Measurements from ENCODE around the gene PDE11A.
"Not testable (repeated sequence)": the region's sequence is repeated elsewhere in the genome, so short reads cannot be mapped to it uniquely, and the experiment has no call there.

PDE11A gene

DNA sequence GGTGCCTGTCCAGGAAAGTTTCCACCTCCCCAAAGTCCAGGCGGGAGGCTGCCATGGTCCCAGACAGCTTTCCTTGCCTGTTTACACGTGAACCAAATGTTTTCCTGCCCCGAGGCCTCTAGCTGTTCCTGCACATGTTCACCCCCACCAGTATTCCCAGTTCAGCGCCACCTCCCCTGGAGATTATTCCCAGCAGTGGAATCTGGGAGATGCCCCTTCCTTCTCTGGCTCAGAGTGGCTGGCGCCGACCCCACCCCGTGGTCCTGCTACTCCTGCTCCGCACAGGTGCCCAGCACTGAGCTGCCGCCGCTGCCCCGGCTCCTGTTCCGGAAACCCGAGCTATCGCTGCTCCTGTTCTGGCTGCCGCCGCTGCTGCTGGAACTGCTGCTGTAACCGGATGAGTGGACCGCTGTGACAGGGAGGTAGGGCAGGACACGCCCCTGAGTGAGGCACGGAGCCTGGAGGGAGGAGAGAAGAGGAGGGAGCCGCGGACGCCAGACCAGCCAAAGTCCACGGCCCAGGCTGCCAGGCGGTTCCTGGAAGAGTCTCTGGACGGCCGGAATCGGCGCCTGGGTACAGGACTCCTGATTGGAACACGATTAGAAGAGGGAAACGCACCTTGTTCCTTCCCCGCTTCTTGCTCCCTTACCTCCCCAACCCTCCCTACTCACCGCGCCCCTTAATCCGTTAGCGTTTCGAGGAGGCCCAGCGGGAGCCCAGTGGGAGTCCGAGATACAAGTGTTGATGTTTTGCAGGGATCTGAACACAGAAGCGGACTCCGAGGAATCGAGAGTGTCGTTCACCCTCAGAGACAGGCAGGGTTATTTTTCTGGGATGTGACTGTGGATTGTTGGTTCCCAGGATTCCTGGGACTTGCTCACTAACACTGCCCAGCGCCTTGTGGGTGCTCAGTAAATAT lies at the start of gene PDE11A:
Gene PDE11A (minus strand): TSS at position 395 of the 919 bp plus-strand sequence. CDS start 340 bp downstream, at position 55.
- peak; percentile 25 to 30 for DNase-seq (ENCODE audit: low read depth in 2 of 2)

DNA sequence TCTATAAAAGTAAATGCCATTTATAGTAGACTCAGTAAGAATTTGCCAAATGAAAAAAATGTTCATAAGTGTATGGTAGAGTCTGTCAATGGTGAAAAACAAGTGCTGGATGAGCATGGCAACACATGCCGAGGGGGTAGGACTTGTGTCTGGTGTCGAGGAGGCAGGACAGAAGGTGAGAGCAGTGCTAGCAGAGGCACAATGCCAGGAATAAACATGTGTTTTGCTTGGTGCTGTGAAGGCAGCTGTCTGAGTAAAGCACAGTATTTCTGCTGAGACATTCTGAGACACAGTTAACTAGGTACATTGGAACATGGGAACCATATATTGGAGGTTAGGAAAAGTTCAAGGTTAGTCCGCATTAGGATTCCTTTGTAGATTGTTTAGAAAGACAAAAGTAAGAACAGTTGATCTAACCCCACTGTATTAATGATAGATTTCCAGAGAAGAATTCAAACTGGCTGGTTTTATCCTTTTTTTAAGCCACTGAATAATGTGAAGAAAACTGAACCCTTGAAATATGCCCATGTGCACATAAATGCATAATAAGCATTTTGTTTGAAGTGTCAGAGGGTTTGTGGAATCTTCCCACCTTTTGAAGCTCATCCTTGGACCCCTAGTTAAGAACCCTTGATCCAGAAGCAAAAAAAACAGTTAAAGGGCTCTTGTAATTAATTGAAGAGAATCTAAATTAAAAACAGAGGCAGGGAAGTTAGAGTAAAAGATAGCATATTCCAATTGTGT lies 46.8 kb upstream of the PDE11A start:
- no peak for DNase-seq (ENCODE audit: low read depth in 2 of 2)

- no peak for DNase-seq (ENCODE audit: low read depth in 2 of 2)
Observed at GRCh38 chr2:178117725-178118124, 45.1 kb upstream of the PDE11A start.

DNA sequence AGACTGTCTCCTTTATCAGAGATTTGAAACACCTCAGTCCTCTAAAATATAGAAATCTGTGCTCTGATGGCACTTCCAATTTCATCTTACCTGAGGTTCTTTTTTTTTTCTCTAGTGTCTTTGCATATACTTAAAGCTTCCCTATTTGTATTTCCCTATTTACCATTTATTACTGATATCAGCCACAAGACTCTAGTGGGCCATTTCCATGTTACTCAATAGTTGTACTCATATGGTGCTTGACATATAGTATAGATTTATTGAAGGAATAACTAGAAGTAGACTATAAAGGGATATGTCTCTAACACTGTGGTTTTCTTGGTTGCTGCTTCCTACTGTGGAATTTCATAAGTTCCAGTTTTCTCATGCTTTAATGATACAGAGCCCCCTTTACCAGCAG lies 42.7 kb upstream of the PDE11A start:
- no peak for DNase-seq (ENCODE audit: low read depth in 2 of 2)

GRCh38 chr2:178114462-178114861 lies 41.9 kb upstream of the PDE11A start:
- DNase-seq (ENCODE audit: low read depth in 2 of 2), result no peak

GRCh38 chr2:178112202-178113152 lies 39.9 kb upstream of the PDE11A start, which contains the start of gene RBM45:
Gene RBM45 (plus strand): TSS chr2:178112437. CDS start chr2:178112547, 110 bp downstream.
- peak; percentile 84 for DNase-seq (ENCODE audit: low read depth in 2 of 2)

DNA sequence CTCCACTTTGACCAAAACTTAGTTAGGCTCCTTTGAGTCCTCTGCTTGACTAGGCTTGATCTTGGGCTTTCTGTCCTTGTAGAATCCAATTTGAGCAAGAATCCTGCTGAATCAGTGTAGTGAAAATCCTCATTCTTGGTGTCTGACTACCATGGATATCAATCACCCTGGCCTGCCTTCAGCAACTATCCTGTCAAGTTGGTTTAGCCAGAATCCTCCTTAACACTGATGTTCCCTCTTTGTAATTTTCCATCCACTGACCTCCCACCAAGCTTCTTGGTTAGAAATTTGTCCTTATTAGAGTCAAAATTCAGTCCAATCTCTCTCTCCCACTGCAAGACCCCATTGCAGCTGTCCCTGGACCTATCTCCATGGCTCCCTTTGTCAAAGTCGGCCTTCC lies 39.2 kb upstream of the PDE11A start:
- no peak for DNase-seq (ENCODE audit: low read depth in 2 of 2)

GRCh38 chr2:178110681-178111080 lies 38.1 kb upstream of the PDE11A start:
- no peak for DNase-seq (ENCODE audit: low read depth in 2 of 2)

GRCh38 chr2:178109813-178110212 lies 37.2 kb upstream of the PDE11A start:
- DNase-seq (ENCODE audit: low read depth in 2 of 2), result peak in 1 of 2 experiments; percentile 14

DNA sequence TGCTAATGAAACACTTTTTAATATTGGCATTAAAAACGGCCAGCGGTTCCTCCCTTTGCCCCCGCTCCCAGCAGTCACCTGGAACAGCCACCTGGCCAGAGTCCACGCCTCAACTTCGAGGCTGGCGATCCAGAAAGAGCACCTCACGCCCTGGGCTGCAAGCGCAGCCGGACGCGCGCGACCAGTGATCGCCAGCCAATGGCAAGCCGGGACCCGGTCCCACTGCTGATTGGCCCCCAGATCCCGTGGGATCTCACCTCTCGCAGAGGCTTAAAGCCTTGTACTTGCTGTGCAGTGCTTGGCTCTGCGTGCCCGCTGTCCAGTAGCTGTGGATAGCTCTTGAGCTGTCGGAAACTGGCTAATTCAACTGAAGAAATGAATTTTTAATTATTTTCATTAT lies 35.6 kb upstream of the PDE11A start:
- DNase-seq (ENCODE audit: low read depth in 2 of 2), result no peak

DNA sequence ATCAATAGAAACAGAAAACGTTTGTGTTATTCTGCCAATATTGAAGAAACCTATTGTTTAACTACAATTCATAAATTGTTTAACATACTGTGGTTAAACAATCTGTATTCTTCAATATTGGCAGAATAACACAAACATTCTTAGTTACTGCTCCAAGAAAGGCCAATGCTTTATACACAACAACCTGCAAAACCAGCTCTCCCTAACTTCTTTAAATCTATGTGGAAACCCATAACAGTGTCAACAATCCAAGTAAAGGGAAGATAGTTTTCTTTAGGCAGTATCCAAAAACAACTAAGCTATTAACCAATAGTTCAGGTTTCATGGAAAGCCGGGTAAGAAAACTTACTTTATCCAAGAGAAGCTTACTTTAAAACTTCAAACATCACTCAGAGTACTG lies 33.5 kb upstream of the PDE11A start:
- DNase-seq (ENCODE audit: low read depth in 2 of 2), result no peak

GRCh38 chr2:178105566-178105965 lies 33.0 kb upstream of the PDE11A start:
- no peak for DNase-seq (ENCODE audit: low read depth in 2 of 2)

DNA sequence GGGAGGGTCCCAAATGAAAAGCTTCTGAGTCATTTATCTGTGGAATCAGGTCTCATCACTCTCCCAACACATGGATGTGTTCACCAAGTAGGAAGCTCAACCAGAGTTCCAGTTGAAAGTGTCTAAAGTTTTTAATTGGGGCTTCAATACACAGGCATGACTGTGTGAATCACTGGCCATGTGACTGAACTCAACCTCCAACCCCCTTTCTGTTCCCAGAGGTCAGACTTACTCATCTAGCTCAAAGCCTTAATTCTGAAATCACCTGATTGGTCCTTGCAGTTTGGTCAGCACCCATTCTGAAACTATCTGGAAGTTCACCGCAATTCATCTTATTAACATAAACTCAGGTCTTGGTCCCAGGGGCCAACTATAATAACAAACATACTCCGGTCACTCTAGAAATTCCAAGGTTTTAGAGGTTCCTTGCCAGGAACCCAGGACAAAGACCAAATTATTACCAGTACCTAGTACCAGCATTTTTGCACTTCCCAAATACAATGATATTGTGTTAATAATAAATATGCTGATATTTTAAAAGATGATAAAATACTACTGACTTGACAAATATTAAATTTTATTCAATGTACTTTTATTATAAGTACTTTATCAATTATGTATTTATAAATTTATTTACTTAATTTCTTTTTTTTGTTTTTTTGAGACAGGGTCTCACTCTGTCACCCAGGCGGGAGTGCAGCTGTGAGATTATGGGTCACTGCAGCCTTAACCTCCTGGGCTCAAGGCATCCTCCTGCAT lies 28.9 kb upstream of the PDE11A start:
- DNase-seq (ENCODE audit: low read depth in 2 of 2), result no peak

DNA sequence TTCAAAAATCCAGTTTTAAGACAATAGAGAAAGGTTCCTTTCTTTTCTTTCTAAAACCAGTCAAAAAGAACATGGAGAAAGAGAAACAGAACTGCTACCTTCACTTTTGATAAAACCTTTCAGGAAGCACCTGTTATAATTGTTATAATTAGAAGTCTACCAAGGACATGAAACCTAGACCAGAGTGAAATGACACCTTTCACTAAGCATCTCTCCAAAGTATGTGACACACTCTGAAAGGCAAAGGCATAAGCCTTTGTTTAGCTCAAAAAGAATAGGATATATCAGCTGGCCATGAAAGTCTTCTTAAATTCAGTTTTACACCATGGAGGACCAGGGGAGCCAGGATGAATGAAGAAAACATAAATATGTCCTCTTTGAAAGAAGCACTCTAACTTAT lies 20.9 kb upstream of the PDE11A start:
- no peak for DNase-seq (ENCODE audit: low read depth in 2 of 2)

DNA sequence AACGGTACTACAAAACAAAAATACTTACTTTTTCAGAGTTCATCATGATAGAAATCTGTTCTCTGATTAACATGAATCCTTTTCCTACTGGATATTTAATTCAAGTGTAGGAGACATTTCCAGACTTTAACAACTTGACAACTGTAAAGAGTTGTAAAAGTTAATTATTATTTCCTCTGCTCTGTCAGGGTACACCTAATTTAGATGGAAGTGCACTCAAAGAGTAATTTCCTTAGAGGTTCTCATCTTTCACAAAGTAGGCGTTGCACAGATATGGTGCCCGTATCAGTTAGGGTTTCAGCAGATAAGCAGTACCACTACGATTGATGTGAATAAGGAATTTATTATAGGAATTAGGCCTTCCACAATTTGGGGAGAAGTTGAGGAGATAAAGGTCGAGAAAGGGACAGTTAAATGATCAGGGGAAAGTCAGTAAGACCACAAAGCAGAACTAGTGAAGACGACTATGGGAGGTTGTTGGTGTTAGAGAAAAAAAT lies 16.2 kb upstream of the PDE11A start:
- no peak for DNase-seq (ENCODE audit: low read depth in 2 of 2)

GRCh38 chr2:178084273-178084672 lies 11.7 kb upstream of the PDE11A start:
- DNase-seq (ENCODE audit: low read depth in 2 of 2), result no peak

DNA sequence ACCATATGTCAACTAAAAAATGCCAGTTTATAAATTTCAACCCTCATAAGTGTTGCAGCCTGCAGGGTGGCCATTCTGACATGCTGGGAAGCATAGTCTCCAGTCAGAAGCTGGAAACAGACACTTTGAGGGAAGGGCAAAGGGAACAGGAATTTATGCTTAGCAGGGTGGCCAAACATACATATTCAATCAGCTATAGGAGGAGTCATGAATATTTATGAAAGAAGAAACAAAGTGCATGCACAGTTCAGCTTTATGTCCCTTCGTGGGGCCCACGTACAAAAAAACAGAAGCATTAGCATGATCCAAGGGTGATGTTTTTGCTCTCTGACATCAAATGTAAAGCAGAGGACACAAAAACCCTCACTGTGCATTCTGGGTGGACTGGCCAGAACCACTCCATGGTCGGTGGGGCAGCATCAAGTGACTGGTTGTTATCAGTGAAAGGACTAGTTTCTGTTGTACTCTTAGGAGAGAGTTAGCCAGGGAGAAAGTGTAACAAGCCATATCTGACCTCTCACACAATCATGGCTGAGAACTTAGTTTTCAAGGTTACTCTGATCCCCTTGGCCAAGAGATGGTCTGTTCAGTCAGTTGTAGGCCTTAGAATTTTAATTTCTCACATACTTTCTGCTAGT lies 9.9 kb upstream of the PDE11A start:
- DNase-seq (ENCODE audit: low read depth in 2 of 2), result no peak

- DNase-seq (ENCODE audit: low read depth in 2 of 2), result not testable (repeated sequence)
Observed at GRCh38 chr2:178079279-178079678, 6.7 kb upstream of the PDE11A start.

DNA sequence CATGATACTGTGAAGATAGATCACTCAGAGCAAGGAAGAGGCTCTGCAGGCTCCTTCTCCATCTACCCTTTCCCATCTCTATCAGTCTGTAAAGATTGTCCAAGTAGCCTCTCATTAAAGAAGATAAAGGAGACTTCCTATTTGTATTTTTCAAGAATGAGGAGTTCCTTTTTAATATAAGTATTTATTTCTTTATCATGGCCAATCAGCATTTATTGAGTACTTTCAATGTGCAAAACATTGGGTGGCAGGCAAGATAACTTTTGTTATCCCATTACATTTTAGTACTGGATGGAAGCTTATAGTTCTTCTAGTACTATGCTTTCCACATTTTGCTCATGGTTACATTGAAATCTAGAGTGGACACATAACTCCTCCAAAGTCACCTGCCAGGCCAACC lies 3.6 kb upstream of the PDE11A start:
- DNase-seq (ENCODE audit: low read depth in 2 of 2), result no peak

- DNase-seq (ENCODE audit: low read depth in 2 of 2), result no peak
Observed at GRCh38 chr2:178075006-178075326, 2.4 kb upstream of the PDE11A start.
